Liver (tissue), 3 donors: Measurements from ENCODE around the gene URB1.

Experiments used
- CTCF ChIP-seq: fragments of 150-350 bp; IDR thresholded peaks from 2 replicates; pipeline ENCODE4 v1.5.1; 2017; ENCODE audit warnings: improper control_type of control experiment, low read depth, low read length; ENCODE audit not compliant: missing input control
- FOXA1 ChIP-seq: IDR thresholded peaks from 2 replicates; pipeline ENCODE4 v1.6.1; 2016; ENCODE audit warnings: antibody characterized with exemption
- JUND ChIP-seq, 2 donors: IDR thresholded peaks; 2 replicates each; pipeline ENCODE4 v1.6.1; 2016; ENCODE audit warnings: antibody characterized with exemption in 2 of 2
- RAD21 ChIP-seq, 2 donors: IDR thresholded peaks; 2 replicates each; pipeline ENCODE4 v1.6.1; 2016; ENCODE audit warnings: antibody characterized with exemption in 2 of 2, mild to moderate bottlenecking in 2 of 2
- REST ChIP-seq: IDR thresholded peaks from 2 replicates; pipeline ENCODE4 v1.6.1; 2016; ENCODE audit warnings: antibody characterized with exemption, mild to moderate bottlenecking
- SP1 ChIP-seq: IDR thresholded peaks from 2 replicates; pipeline ENCODE4 v1.6.1; 2018; ENCODE audit warnings: antibody characterized with exemption, mild to moderate bottlenecking
- donor health status: healthy.
- donor health status: healthy.

GRCh38 chr21:32415451-32416398, 22.9 kb upstream of the URB1 start:
- TF ChIP-seq RAD21 (IDR thresholded peaks at IDR 0.05), result no peak
- TF ChIP-seq CTCF, result no peak
- TF ChIP-seq SP1, result no peak
- TF ChIP-seq JUND (IDR thresholded peaks at IDR 0.05), result no peak
- TF ChIP-seq REST, result no peak
- no peak for TF ChIP-seq FOXA1
